HTERT RPE-1 (cell line): ENCODE data around the gene PLCB2.

Experiments
- in situ Hi-C: fragments of 300-500 bp; cut with MboI; formaldehyde crosslinking; loops from 4 replicates; pipeline ENCODE4 v1.14.3; 2020; ENCODE audit warnings: low sequenced_read_pairs

PLCB2 gene

DNA sequence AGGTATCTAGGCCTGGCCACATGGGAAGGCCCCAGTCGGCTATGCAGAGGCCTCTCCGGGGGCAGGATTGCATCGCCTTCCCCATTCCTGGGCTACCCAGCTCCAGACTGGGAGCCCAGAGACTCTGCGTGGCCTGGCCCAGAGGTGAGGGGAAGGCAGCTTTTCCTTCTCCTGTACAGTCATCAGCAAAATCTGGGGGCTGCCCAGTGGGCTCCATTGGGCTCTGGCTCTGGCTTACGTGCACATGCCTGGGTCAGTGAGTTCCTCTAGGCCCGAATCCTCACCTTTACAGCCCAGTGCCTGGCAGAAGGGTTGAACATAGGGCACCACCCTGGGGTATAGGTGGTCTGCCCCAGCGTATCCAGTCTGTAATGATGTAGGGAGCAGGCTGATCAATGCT, 20.9 kb downstream of the PLCB2 start:
- in situ Hi-C loops: no loop called here

DNA sequence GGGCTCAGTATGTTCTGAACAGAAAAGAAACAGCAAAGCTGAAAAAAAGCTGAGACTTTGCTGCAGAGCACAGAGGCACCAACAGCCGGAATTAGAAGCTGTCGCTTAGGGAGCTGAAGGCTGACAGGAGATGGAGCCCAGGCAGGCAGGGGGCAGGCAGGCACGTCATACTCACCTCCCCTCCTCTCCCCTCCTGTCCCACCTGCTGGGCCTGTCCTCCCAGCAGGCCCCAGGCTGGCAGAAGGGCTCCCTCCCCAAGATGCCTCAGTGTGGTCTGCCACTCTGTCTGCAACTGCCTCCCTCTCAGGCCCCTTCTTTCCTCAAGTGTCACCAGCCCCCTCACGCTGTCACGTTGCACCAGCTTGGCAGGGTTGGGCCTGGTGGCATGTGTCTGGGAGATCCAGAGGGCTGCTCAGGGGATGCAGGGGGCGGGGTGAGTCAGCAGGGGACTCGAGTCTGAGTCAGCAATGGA, 21.6 kb downstream of the PLCB2 start:
- in situ Hi-C loops: no loop called here

DNA sequence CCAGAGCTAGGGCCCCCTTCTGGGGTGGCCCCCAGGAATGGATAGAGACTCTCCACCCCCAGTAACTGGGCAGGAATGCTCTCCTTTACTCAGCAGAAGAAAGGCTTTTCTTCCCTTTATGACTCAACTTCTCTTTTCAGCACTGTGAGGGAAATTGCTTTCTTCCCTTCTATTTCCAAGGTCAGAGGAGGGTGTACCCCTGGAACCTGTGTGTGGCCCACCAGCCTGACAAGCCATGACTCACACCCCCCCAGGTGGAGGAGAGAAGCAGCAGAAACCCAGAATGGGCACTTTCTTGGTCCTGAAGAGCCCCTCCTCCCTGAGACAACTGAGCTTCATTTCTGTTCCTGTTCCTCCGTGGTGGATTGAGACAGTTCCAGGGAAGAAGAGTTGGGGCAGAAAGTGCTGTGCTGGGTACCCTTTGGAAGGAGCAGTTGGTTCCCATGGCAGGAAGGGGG, 22.2 kb downstream of the PLCB2 start:
- in situ Hi-C loops: no loop called here

DNA sequence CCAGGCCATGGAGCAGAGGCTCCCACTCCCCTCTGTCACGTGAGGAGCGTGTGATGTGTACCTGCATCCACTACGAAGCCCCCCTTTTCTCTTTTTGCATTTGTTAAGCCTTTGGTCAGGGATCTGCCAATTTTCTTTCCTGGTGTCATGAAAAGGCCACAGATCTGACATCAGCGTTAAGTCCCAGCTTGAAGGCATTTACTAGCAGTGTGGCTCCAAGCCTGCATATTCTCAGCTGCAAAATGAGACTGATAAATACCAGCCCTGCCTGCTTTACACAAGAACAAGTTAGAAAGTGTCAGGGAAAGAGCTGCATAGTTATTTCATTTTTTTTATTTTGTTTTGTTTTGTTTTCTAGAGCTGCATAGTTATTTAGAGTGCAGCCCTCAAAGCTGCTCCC, 22.6 kb downstream of the PLCB2 start:
- in situ Hi-C loops: no loop called here

DNA sequence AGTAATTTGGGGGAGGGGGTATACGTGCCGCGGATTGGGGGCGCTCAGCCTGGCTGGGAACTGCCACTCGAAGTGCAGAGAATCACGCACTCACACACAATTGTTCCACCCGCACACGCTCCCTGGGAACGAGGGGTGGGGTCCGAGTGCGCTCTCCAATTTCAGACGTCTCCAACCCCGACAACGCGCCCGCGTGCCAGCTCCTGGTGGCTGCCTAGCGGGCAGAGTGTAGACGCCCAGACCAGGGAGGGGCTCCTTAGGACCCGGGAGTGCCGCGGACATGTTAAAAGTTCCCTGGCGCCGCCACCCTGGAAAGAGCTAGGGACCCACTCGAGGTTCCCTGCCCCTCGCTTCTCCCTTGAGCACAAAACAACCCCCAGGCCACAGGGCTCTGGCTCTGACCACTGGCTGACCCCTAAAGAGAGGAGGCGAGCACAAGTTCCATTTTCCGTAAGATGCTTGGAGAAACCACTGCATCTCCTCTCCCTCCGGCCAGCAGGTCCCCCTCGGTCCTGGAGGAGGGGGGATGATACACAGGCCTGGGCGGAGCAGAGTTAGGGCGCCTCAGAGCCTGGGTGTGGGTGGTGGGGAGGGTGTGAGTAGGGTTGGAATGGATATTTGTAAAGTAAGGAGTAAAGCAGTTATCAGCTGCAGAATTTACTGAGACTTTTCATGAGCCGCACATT, 24.0 kb downstream of the PLCB2 start:
- in situ Hi-C loops: no loop called here

DNA sequence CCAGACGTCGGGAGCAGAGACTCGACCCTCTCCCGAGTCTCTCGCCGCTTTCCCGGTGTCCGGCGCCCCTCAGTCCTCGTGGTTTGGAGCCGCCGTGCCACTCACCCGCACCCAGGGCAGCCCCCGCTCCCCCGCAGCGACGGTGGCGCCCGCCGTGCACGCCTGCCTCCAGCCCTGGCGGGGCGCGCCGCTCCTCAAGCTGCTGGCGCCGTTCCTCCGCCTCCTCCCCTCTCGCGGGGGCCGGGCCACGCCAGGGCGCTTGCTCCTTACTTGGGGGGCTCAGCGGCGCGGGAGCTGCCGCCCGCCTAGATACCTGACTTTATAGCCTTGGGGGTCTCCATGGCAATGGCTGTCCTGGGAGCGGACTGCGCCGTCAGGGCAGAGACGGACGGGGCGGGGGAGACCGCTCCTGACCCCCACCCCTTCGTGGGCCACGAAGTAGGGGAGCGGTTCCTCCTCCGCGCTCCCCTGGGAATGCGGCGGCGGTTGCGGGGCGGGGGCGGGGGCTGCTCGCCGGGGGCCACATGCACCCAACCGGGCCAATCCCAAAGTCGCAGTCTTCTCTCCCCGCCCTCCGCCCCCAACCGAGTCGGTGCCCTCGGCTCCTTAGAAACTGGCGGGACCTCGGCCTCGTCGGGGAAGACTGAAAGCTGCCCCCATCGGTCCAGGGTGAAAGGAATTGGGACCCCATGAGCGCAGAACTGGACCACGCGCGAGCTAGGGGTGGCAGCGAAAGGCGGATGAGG, 24.7 kb downstream of the PLCB2 start, which contains the start of gene ANKRD63:
Gene ANKRD63, minus strand, starts transcription at position 196 of the 746 bp plus-strand sequence. CDS start 478 bp downstream, outside the sequence.
- in situ Hi-C loops: no loop called here

DNA sequence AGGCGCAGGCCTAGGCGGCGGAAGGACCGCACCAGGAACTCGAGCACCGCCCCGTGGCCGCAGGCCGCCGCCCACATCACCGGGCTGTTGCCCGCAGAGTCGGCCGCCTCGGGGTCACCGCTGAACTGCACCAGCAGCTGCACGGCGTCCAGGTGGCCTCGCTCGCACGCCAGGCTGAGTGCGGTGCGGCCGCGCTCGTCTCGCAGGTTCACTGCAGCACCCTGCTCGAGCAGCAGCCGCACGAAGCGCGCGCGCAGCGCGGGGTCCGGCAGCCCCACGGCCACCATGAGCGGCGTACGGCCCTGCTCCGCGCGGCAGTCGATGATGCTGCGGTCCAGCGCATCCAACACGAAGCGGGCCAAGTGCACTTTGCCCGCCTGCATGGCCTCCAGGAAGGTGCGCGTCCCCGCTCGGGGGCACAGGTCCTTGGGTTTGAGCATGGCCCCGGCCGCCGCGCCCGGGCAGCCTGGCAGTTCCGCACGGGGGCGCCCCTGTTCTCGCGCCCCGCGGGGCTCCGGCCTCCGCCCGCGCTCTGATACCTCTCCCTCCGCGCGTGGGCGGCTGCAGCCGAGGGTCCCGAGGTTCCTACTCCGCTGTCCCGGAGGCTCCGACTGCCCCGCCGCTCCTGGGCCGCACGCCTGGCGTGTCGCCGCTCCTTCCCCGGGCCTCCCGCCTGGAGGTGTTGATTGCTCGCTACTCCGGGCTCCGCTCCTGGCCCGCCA, 25.4 kb downstream of the PLCB2 start:
- in situ Hi-C loops: no loop called here

DNA sequence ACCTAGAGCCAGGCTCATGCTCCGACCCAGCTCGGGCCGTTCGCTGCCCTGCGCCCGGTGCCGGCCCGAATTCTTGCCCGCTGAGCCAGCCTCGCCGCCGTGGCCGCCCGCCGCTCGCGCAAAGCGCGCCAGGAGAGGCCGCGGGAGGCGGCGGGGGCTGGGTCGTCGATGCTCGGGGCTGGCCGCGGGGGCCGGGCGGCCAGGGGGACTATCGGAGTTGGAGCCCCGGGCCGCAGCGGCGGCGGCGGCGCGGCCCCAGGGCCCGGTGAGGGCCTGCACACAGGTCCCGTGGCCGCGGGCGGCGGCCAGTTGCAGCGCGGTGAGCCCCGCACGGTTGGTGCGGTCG, 26.0 kb downstream of the PLCB2 start:
- in situ Hi-C loops: no loop called here

DNA sequence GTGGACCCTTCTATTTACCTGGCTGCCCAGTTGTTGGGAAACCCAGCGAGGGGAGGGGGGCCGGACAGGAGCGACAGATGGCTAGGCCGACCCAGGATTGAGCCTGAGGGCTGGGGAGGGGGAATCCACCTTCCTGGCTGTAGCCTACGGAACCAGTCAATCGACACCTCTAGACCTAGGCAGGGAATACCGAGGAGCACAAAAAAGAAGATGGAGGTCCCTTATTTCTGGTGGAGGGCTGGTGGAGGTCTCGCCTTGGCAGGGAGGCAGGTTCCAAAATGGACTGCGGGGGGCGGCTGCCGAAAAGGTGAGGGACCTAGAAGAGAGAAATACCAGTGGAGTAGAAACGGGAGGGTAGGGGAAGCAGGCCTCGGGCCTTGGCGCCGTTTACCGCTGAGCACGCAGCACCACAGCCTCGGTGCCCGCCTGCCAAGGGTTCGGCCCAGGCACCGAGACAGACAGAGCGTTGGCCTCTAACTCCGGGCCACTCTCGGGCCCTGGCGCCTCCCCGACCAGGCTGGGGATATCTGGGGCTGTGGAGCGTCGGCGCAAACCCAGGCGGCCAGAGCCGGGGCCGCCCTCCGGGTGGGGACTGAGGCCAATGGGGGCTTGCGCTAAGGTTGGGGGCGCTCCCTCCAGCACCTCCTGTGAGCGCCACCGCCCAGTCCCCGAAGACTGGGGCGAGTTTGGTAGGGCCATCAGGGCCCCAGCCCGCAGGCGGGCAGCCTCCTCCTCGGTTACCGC, 26.5 kb downstream of the PLCB2 start:
- in situ Hi-C loops: no loop called here

DNA sequence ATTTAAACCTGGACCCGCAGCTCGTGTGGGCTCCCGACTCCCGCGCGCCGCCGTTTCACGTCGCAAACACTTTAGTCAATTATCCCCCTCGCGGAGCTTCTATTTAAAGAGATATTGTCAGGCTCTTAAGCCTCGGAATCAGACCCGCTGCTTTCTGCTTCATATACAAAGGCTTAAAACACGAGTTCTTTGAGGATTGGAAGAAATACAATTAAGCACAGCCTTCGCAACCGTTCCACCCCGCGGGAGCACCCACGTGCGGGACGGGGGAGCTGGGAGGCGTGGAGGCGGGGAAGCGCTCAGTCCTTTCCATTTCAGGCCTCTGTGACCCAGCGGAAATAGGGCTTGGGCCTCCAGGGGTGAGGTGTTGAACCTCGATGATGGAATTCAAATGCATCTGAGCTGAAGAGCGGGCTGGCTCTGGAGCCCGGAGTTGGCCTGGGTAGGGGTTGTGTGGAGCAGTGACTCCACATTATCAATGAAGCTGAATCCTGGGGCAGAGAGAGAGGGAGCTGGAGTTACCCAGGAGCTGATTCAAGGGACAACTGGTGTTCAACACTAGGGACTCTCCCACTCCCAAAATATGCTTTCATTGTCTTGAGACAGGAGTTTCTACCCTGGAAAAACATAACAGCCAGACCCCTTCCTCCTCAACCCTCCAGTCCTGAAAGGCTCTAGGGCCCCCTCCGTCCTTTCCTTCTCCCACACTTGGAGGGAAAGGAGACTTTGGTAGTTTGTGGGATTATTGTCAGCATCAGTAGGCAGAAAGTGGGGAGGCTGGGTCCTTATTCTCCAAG, 27.3 kb downstream of the PLCB2 start:
- in situ Hi-C loops: no loop called here

DNA sequence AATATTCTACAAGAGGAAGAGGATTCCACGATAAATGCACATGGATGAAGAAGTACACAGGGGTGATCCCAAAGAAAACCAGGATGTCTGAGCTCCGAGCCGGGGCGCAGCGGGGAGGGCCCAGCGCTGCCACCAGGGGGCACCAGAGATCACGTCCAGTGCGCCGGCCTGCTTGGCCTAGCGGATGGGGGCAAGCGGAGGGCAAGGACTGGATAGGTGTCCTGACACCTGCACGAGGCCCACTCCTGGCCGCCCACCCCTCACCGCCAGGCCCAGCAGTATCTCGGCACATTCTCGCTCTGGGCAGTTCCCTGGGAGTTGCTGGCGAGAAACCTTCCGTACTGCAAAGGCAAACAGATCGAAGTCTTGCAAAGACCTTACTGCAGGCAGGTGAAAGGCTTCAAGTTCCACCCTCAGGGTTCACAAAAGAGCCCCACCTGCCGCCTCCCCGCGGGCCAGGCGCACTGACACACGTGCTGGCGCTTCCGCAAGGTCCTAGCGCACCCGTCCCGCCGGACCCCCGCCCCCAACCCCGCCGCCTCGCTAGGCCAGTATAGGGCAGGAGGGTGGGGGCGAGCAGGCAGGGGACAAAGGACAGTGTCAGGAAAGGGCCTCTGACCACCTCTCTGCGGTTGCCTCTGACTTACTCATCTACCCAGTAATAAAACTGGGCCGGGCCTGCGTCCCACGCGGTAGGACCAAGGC, 28.1 kb downstream of the PLCB2 start:
- in situ Hi-C loops: no loop called here

DNA sequence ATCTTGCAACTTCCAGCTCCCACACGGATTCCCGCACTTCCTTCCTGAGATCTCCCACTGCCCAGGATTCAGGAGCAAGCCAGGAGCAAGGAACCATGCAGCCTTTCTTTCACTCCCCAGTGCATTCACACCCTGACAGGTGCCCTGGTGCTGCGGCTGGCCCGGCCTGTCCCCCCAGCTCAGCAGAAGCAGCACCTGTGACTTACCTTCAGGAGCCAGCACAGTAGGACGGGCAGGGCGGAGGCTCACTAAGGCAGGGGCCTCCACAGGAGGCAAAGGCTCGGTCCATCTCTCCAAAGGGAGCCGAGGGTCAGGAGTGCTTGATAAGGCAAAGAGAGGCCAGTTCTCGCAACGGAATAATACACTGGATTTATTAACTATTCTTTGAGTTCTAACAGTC, 29.7 kb downstream of the PLCB2 start:
- in situ Hi-C loops: no loop called here

DNA sequence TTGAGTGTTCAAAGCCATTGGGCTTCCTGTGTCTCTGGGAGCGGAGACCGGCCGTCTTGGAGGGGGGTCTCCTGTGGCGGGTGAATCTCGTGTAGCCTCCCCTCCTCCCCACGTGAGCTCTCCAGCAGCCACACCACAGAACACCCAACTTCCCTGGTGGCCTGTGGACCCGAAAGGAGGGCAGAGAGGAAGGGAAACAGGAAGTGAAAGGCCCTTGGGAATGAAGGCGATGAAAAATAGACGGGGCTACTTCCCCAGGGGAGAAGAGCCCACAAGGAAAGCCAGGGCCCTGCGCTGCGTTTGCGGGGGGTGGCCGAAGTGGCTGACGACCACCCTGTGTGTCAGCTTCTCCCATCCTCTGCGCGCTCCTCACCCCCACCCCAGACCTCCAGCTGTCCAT, 30.3 kb downstream of the PLCB2 start:
- in situ Hi-C loops: no loop called here

DNA sequence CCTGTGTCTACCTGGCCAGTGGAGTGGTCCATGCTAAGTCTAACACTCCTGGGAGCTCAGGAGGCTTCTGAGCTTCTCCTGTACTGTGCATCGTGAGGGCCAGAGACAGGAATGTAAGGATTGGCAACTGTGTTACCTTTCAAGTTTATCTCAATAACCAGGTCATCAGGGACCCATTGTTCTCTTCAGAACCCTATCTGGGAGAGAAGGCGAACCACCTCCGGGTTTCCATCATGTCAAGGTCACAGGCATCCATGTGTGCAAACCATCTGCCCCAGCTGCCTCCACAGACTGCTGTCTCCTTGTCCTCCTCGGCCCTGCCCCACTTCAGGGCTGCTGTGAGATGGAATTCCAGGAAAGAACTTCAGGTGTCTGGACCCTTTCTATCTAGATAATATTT, 30.8 kb downstream of the PLCB2 start:
- in situ Hi-C loops: no loop called here

DNA sequence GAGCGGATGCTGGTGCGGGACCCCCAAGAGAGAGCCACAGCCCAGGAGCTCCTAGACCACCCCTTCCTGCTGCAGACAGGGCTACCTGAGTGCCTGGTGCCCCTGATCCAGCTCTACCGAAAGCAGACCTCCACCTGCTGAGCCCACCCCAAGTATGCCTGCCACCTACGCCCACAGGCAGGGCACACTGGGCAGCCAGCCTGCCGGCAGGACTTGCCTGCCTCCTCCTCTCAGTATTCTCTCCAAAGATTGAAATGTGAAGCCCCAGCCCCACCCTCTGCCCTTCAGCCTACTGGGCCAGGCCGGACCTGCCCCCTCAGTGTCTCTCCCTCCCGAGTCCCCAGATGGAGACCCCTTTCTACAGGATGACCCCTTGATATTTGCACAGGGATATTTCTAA, 31.8 kb downstream of the PLCB2 start:
- in situ Hi-C loops: no loop called here

DNA sequence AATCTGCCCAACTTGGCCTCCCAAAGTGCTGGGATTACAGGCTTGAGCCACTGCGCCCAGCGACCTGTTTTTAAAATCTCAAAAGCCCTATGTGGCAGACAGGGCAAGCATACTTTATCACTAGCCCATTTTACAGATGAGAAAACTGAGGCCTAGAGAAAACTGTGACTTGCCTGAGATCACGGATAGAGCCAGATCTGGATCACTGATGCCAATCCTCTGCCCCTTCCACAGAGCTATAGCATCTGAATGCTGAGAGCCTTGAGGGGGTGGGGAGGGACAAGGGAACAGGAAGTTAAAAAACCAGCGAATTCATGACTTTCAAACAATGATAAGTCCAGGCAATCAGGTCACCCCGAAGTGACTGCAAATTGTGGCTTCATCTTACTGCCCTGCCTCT, 32.2 kb downstream of the PLCB2 start:
- in situ Hi-C loops: no loop called here

DNA sequence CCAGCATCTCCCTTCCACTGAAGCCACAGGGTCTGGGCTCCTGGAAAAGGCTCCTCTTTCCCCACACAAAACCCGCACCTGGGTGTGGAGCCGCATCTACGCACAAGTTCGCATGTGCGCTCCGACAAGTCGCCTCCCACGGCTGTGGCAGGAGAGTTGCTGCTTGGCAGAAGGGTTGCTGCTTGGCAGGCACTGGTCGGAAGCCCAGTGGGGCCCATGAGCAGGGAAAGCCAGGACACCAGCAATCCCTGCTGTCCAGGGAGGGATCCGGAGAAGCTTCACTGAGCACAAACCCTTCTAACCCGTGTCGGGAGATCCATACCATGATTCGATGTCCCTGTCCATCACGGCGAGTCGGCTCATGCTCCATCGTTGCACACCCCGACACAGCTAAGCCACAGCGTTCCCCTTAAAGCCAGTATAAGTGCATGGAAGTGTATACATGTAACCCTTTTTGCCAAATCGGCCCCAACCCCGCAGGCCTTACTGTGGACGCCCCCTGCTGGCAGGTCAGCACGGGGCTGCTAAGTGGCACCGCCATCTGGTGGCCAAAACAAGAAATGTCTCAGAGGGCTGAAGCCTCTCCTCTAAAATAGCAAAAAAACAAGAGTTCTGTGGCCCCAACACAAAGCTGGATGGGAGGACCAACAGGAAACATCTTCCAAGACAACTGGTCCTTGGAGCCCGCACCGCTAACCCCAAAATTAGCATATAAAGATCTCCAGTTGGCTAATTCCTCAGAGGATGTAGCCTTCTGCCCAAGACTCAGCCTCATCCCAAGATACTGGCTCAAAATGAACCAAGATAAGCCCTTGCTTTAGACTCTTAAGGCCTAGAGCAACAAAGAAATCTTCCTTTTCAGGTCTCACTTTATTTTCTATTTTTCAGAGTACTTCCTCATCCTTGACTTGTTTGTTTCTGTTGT, 33.1 kb downstream of the PLCB2 start:
- in situ Hi-C loops: no loop called here

DNA sequence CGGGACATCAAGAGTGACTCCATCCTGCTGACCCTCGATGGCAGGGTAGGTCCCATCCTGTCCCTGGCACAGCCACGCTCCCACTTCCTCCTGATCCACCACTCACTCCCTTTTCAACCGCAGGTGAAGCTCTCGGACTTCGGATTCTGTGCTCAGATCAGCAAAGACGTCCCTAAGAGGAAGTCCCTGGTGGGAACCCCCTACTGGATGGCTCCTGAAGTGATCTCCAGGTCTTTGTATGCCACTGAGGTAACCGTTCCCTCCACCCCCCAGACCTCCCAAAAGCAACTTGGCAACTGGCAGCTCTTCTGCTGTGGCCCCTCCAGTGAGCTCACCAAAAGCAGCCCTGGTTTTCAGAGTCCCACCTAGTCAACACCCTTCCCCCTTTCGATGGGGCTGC, 34.3 kb downstream of the PLCB2 start:
- in situ Hi-C loops: no loop called here
